ENCODE results near the gene SLC5A2.

The SLC5A2 gene

DNA sequence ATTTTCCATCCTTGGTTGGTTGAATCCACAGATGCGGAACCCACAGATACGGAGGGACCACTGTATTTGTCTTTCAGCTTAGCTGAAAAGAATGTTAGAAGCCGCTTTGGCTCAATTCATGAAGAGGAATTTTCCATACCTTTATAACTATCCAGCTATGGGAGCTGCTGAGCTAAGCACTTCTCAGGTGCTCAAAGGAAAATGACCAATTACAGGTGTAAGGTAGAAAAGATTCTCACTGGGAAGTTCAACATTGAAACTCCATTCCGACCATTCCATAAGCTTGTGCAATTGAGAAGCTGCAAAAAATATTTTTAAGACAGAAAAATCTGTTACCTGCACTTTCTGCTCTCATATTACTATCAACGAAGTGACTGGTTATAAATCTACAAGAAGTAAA is 47.5 kb downstream of the SLC5A2 start:
- no peaks in the 10 kb centered on the region for H3K9me3 ChIP-seq (ENCODE audit: insufficient read depth, low read length, severe bottlenecking)
- H3K9ac ChIP-seq (ENCODE audit: low read depth, low read length), result no peak overlapping the region
- no peak overlapping the region for H3K4me2 ChIP-seq (ENCODE audit: insufficient read depth, low read length)
- ATAC-seq (ENCODE audit: insufficient read depth, low read depth) (no peak), DNase-seq (no peak)
- no peaks in the 10 kb centered on the region for H3K36me3 ChIP-seq (ENCODE audit: insufficient read depth, low read length)
- H3K79me2 ChIP-seq (ENCODE audit: insufficient read depth, low read length), result no peaks in the 10 kb centered on the region
- TF ChIP-seq EZH2 (IDR thresholded peaks at IDR 0.05; ENCODE audit: borderline replicate concordance, low read depth, low read length, severe bottlenecking), result no peak
- no peak overlapping the region for H2AFZ ChIP-seq (ENCODE audit: low read depth, low read length)
- no peak overlapping the region for H3K27ac ChIP-seq (ENCODE audit: low read length)
- H3K27me3 ChIP-seq (ENCODE audit: insufficient read depth, low read length, poor library complexity), result peaks cover 4% of the 10 kb centered on the region
- no peak overlapping the region for H3K4me3 ChIP-seq (ENCODE audit: low read depth in 1 of 2, low read length in 2 of 2)
- no peaks in the 10 kb centered on the region for H3K4me1 ChIP-seq (ENCODE audit: insufficient read depth, low read length)
- no peaks in the 10 kb centered on the region for H4K20me1 ChIP-seq (ENCODE audit: insufficient read depth, low read length)

DNA sequence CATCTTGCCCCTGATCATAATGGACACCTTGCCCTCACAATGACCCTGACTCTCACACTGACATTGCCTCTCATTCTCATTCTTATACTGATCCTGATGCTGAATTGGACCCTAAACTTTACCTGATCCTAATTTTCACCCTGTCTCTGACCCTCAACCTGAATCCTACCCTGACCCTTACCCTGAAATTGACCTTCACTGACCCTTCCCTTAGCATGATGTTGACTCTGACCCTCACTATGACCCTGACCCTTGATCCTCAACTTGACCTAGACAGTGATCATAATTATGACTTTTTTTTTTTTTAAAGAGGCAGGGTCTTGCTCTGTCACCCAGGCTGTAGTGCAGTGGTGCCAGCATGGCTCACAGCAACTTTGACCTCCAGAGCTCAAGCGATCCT is 48.2 kb downstream of the SLC5A2 start:
- no peak overlapping the region for H3K9ac ChIP-seq (ENCODE audit: low read depth, low read length)
- H4K20me1 ChIP-seq (ENCODE audit: insufficient read depth, low read length), result no peaks in the 10 kb centered on the region
- DNase-seq (no peak), ATAC-seq (ENCODE audit: insufficient read depth, low read depth) (no peak)
- H3K36me3 ChIP-seq (ENCODE audit: insufficient read depth, low read length), result no peaks in the 10 kb centered on the region
- TF ChIP-seq EZH2 (IDR thresholded peaks at IDR 0.05; ENCODE audit: borderline replicate concordance, low read depth, low read length, severe bottlenecking), result no peak
- no peak for TF ChIP-seq CTCF (IDR thresholded peaks at IDR 0.05; ENCODE audit: borderline replicate concordance, extremely low read depth, low read length, poor library complexity, severe bottlenecking)
- H3K4me2 ChIP-seq (ENCODE audit: insufficient read depth, low read length), result no peak overlapping the region
- H3K27ac ChIP-seq (ENCODE audit: low read length), result no peak overlapping the region
- no peaks in the 10 kb centered on the region for H3K79me2 ChIP-seq (ENCODE audit: insufficient read depth, low read length)
- no peak overlapping the region for H3K4me3 ChIP-seq (ENCODE audit: low read depth in 1 of 2, low read length in 2 of 2)
- no peaks in the 10 kb centered on the region for H3K4me1 ChIP-seq (ENCODE audit: insufficient read depth, low read length)
- peaks cover 4% of the 10 kb centered on the region for H3K27me3 ChIP-seq (ENCODE audit: insufficient read depth, low read length, poor library complexity)
- no peak overlapping the region for H2AFZ ChIP-seq (ENCODE audit: low read depth, low read length)
- no peaks in the 10 kb centered on the region for H3K9me3 ChIP-seq (ENCODE audit: insufficient read depth, low read length, severe bottlenecking)

- Histone ChIP-seq H3K4me2 (ENCODE audit: insufficient read depth, low read length) (no peak overlapping the region), H3K9ac (ENCODE audit: low read depth, low read length) (no peak overlapping the region), H3K79me2 (ENCODE audit: insufficient read depth, low read length) (no peaks in the 10 kb centered on the region), H3K27me3 (ENCODE audit: insufficient read depth, low read length, poor library complexity) (peaks cover 4% of the 10 kb centered on the region), H3K27ac (ENCODE audit: low read length) (no peak overlapping the region), H2AFZ (ENCODE audit: low read depth, low read length) (no peak overlapping the region), H3K36me3 (ENCODE audit: insufficient read depth, low read length) (no peaks in the 10 kb centered on the region), H3K4me3 (ENCODE audit: low read depth in 1 of 2, low read length in 2 of 2) (no peak overlapping the region), H3K4me1 (ENCODE audit: insufficient read depth, low read length) (no peaks in the 10 kb centered on the region), H4K20me1 (ENCODE audit: insufficient read depth, low read length) (no peaks in the 10 kb centered on the region), H3K9me3 (ENCODE audit: insufficient read depth, low read length, severe bottlenecking) (no peaks in the 10 kb centered on the region)
- no peak for TF ChIP-seq CTCF (IDR thresholded peaks at IDR 0.05; ENCODE audit: borderline replicate concordance, extremely low read depth, low read length, poor library complexity, severe bottlenecking)
- no peak for TF ChIP-seq EZH2 (IDR thresholded peaks at IDR 0.05; ENCODE audit: borderline replicate concordance, low read depth, low read length, severe bottlenecking)
- ATAC-seq (ENCODE audit: insufficient read depth, low read depth), result no peak
- no peak for DNase-seq
Observed at GRCh38 chr16:31532120-31532519, 49.2 kb downstream of the SLC5A2 start.

- no peaks in the 10 kb centered on the region for H3K36me3 ChIP-seq (ENCODE audit: insufficient read depth, low read length)
- H3K9me3 ChIP-seq (ENCODE audit: insufficient read depth, low read length, severe bottlenecking), result no peaks in the 10 kb centered on the region
- no peak overlapping the region for H3K4me2 ChIP-seq (ENCODE audit: insufficient read depth, low read length)
- H3K9ac ChIP-seq (ENCODE audit: low read depth, low read length), result no peak overlapping the region
- ATAC-seq (ENCODE audit: insufficient read depth, low read depth) (no peak), DNase-seq (no peak)
- peaks cover 4% of the 10 kb centered on the region for H3K27me3 ChIP-seq (ENCODE audit: insufficient read depth, low read length, poor library complexity)
- H3K27ac ChIP-seq (ENCODE audit: low read length), result no peak overlapping the region
- no peak overlapping the region for H3K4me3 ChIP-seq (ENCODE audit: low read depth in 1 of 2, low read length in 2 of 2)
- TF ChIP-seq EZH2 (IDR thresholded peaks at IDR 0.05; ENCODE audit: borderline replicate concordance, low read depth, low read length, severe bottlenecking) (no peak), CTCF (IDR thresholded peaks at IDR 0.05; ENCODE audit: borderline replicate concordance, extremely low read depth, low read length, poor library complexity, severe bottlenecking) (no peak)
- H3K79me2 ChIP-seq (ENCODE audit: insufficient read depth, low read length), result no peaks in the 10 kb centered on the region
- H4K20me1 ChIP-seq (ENCODE audit: insufficient read depth, low read length), result no peaks in the 10 kb centered on the region
- no peak overlapping the region for H2AFZ ChIP-seq (ENCODE audit: low read depth, low read length)
- H3K4me1 ChIP-seq (ENCODE audit: insufficient read depth, low read length), result no peaks in the 10 kb centered on the region
Observed at GRCh38 chr16:31532896-31533295, 50.0 kb downstream of the SLC5A2 start.

Measured in DND-41 (cell line).